SK-N-SH treated with all-trans-retinoic acid at 6 μM for 48 hours (cell line): Measurements from ENCODE around the gene TRAPPC3.

Source experiments
- ATAC-seq: fragments of 200-7000 bp; cut with Tn5 transposase; 3 replicates; pipeline ENCODE4 v1.9.1; 2020; ENCODE audit warnings: mild to moderate bottlenecking, moderate library complexity
- ARNTL ChIP-seq: fragments of 450-650 bp; formaldehyde crosslinking; IDR thresholded peaks from 2 replicates; pipeline ENCODE4 v1.5.0; 2020; ENCODE audit warnings: low read depth, mild to moderate bottlenecking, moderate library complexity, borderline replicate concordance
- BACH2 ChIP-seq: fragments of 250-450 bp; sonication (Bioruptor Pico); IDR thresholded peaks from 2 replicates; pipeline ENCODE4 v1.9.0; 2021; ENCODE audit warnings: mild to moderate bottlenecking, borderline replicate concordance
- CSDC2 ChIP-seq: fragments of 250-450 bp; sonication (Bioruptor Pico); IDR thresholded peaks from 2 replicates; pipeline ENCODE4 v1.5.0; 2020; ENCODE audit warnings: mild to moderate bottlenecking, moderate library complexity
- ESRRG ChIP-seq: fragments of 250-450 bp; sonication (Bioruptor Pico); IDR thresholded peaks from 2 replicates; pipeline ENCODE4 v1.6.1; 2021; ENCODE audit warnings: mild to moderate bottlenecking
- GLIS3 ChIP-seq: fragments of 250-450 bp; sonication (Bioruptor Pico); IDR thresholded peaks from 2 replicates; pipeline ENCODE4 v1.5.0; 2020; ENCODE audit warnings: mild to moderate bottlenecking, moderate library complexity
- ISL1 ChIP-seq: fragments of 250-450 bp; sonication (Bioruptor Pico); IDR thresholded peaks from 2 replicates; pipeline ENCODE4 v2.1.2; 2022; ENCODE audit warnings: mild to moderate bottlenecking, moderate library complexity
- OSR1 ChIP-seq: fragments of 250-450 bp; sonication (Bioruptor Pico); IDR thresholded peaks from 2 replicates; pipeline ENCODE4 v1.8.0; 2022; ENCODE audit warnings: moderate library complexity, mild to moderate bottlenecking, inconsistent platforms
- PPARA ChIP-seq: fragments of 250-450 bp; sonication (Bioruptor Pico); IDR thresholded peaks from 2 replicates; pipeline ENCODE4 v1.5.0; 2020; ENCODE audit warnings: mild to moderate bottlenecking, borderline replicate concordance
- RARB ChIP-seq: fragments of 250-450 bp; sonication (Bioruptor Pico); IDR thresholded peaks from 2 replicates; pipeline ENCODE4 v1.8.0; 2021; ENCODE audit warnings: mild to moderate bottlenecking, moderate library complexity
- SNAI2 ChIP-seq: fragments of 250-450 bp; sonication (Bioruptor Pico); IDR thresholded peaks from 2 replicates; pipeline ENCODE4 v1.5.0; 2020; ENCODE audit warnings: mild to moderate bottlenecking, moderate library complexity
- TCF4 ChIP-seq: fragments of 250-450 bp; sonication (Bioruptor Pico); IDR thresholded peaks from 2 replicates; pipeline ENCODE4 v1.8.0; 2021; ENCODE audit warnings: mild to moderate bottlenecking, moderate library complexity, borderline replicate concordance
- TOX ChIP-seq: fragments of 250-450 bp; sonication (Bioruptor Pico); IDR thresholded peaks from 2 replicates; pipeline ENCODE4 v1.8.0; 2021; ENCODE audit warnings: mild to moderate bottlenecking, moderate library complexity, borderline replicate concordance
- ZC3H10 ChIP-seq: fragments of 250-450 bp; sonication (Bioruptor Pico); IDR thresholded peaks from 2 replicates; pipeline ENCODE4 v1.5.1; 2021; ENCODE audit warnings: mild to moderate bottlenecking, moderate library complexity
- ZFP3 ChIP-seq: fragments of 250-450 bp; sonication (Bioruptor Pico); IDR thresholded peaks from 2 replicates; pipeline ENCODE4 v1.5.0; 2020; ENCODE audit warnings: mild to moderate bottlenecking, moderate library complexity
- ZFP30 ChIP-seq: fragments of 450-650 bp; formaldehyde crosslinking; IDR thresholded peaks from 2 replicates; pipeline ENCODE4 v1.5.0; 2022; ENCODE audit warnings: mild to moderate bottlenecking, moderate library complexity
- ZNF565 ChIP-seq: fragments of 450-650 bp; formaldehyde crosslinking; conservative IDR thresholded peaks from 2 replicates; pipeline ENCODE4 v1.5.0; 2020; ENCODE audit warnings: low read depth, mild to moderate bottlenecking, moderate library complexity
- ZNF70 ChIP-seq: fragments of 450-650 bp; formaldehyde crosslinking; IDR thresholded peaks from 2 replicates; pipeline ENCODE4 v1.5.0; 2020; ENCODE audit warnings: mild to moderate bottlenecking, moderate library complexity
- ZNF8 ChIP-seq: fragments of 450-650 bp; formaldehyde crosslinking; IDR thresholded peaks from 2 replicates; pipeline ENCODE4 v1.5.0; 2020; ENCODE audit warnings: mild to moderate bottlenecking, moderate library complexity
- TF ChIP-seq, protein P1 (sequence below): fragments of 250-450 bp; sonication (Bioruptor Pico); IDR thresholded peaks from 2 replicates; pipeline ENCODE4 v1.5.1; 2021; ENCODE audit warnings: mild to moderate bottlenecking, moderate library complexity
- TF ChIP-seq, protein P2 (sequence below): fragments of 250-450 bp; sonication (Bioruptor Pico); IDR thresholded peaks from 2 replicates; pipeline ENCODE4 v1.8.0; 2021; ENCODE audit warnings: low read depth, mild to moderate bottlenecking, moderate library complexity, borderline replicate concordance
- TF ChIP-seq, protein P3 (sequence below): fragments of 250-450 bp; sonication (Bioruptor Pico); IDR thresholded peaks from 2 replicates; pipeline ENCODE4 v1.5.0; 2020; ENCODE audit warnings: mild to moderate bottlenecking, moderate library complexity
- TF ChIP-seq, protein P4 (sequence below): fragments of 250-450 bp; sonication (Bioruptor Pico); IDR thresholded peaks from 2 replicates; pipeline ENCODE4 v1.8.0; 2020; ENCODE audit warnings: mild to moderate bottlenecking, moderate library complexity, borderline replicate concordance

Gene TRAPPC3

DNA sequence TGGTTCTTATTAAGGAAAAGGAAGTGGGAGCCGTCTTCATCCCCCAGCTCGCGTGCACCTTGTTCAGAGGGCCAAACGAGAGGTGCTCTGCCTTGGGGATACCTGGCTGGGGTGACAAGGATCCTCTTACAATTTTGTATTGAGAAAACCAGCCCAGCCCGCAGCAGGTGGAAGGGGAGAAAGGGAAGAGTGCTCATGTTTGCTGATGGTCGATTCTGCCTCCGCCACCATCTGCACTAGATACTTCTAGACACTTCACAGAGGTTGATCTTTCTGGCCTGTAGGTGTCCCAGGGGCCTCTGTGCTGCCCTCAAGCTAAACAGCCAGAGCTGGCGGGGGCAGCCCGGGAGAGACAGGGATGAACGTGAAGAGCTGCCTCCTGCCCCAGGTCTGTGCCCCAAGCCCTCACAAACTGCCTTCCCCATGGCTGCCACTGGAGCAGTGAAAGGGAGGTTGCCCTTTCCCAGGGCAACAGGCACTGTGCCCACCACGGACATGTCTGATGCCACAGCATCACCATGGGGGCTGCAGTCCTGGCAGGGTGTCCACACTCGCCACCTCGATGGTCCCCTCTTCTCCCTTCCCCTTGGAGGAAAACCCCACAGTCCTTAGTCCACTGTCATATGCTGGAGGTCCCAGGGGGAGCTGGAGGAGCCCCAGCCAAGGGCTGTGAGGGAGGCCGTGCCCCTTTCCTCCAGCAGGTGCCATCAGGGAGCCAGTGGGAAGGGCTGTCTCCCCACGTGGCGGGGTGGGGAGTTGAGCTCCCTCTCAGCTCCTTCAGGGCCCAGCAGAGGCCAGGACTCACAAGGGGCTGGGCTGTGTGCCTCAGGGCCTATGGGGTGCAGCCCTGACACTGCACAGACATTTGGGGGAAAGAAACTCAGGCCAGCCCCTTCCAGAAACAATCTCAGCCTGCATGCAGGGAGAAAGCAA, 52.5 kb downstream of the TRAPPC3 start:
- TF ChIP-seq RARB (CRISPR knock-in tag) (no peak), ZC3H10 (no peak), BACH2 (CRISPR knock-in tag) (no peak), ESRRG (CRISPR knock-in tag) (no peak)
- TF ChIP-seq, protein P1, sequence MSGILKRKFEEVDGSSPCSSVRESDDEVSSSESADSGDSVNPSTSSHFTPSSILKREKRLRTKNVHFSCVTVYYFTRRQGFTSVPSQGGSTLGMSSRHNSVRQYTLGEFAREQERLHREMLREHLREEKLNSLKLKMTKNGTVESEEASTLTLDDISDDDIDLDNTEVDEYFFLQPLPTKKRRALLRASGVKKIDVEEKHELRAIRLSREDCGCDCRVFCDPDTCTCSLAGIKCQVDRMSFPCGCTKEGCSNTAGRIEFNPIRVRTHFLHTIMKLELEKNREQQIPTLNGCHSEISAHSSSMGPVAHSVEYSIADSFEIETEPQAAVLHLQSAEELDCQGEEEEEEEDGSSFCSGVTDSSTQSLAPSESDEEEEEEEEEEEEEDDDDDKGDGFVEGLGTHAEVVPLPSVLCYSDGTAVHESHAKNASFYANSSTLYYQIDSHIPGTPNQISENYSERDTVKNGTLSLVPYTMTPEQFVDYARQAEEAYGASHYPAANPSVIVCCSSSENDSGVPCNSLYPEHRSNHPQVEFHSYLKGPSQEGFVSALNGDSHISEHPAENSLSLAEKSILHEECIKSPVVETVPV (CRISPR knock-in tag) = no peak
- ATAC-seq = peak; percentile 31

DNA sequence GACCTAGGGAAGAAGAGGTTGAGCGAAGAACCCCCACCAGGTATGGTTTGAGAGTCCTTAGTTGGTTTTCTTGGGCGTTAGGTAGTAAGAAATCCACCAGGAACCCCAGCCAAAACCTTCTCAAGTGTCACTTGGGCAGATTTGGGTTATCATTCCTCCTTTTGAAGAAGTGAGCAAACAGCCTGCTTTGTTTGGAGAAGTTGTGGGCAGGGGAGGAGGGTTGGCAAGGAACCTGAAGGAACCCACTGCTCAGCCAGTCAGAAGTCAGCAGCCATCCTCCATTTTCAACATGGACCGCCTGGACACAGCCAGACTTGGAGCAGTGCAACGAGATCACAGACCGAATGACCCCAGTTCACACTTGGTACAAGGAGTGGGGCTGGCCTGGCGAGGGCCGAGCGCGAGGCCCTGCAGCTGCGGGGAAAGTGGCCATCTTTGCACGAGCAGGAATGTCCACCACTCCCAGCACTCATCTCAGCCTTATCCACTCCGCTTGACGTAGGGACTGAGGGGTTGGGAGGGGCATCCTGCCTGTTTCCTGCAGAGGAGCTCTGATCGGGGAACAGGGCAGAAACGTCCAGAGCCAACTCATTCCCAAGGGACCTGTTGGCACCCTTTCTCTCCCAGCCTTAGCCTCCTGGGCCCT, 53.4 kb downstream of the TRAPPC3 start:
- TF ChIP-seq SNAI2 (CRISPR knock-in tag) (no peak), OSR1 (CRISPR knock-in tag) (no peak), ISL1 (CRISPR knock-in tag) (no peak), ZC3H10 (no peak), CSDC2 (CRISPR knock-in tag) (no peak)
- TF ChIP-seq, protein P1 (CRISPR knock-in tag) = no peak
- ATAC-seq = no peak

DNA sequence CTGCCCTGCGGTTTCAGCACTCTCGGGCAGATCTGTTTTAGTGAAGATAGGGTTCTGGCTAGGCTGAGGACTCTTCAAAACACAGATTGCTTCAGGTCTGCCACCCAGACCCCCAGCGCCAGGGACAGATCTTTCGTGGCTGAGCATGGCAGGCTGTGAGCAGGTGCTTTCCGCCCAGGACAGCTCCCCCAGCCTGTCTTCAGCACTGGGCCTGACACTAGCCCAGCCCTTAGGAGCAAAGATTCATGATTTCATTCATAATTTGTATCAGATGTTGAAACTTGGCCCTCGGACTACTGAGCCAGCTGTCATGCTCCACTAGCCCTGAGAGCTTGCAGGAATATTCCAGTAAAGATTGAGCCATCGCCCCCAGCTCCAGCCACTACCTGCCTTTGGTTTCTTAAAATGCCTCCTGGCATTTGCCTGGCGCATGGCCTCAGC, 54.6 kb downstream of the TRAPPC3 start:
- TF ChIP-seq ZNF565 (no peak), ZFP30 (CRISPR knock-in tag) (no peak), GLIS3 (CRISPR knock-in tag) (no peak), TCF4 (CRISPR knock-in tag) (no peak), PPARA (no peak), ZNF8 (CRISPR knock-in tag) (no peak), CSDC2 (CRISPR knock-in tag) (no peak), ISL1 (CRISPR knock-in tag) (no peak), ARNTL (no peak), ZC3H10 (no peak), SNAI2 (CRISPR knock-in tag) (no peak), TOX (CRISPR knock-in tag) (no peak), ZNF70 (CRISPR knock-in tag) (no peak), ZFP3 (no peak), RARB (CRISPR knock-in tag) (no peak)
- TF ChIP-seq, protein P1 (CRISPR knock-in tag) = no peak
- TF ChIP-seq, protein P2, sequence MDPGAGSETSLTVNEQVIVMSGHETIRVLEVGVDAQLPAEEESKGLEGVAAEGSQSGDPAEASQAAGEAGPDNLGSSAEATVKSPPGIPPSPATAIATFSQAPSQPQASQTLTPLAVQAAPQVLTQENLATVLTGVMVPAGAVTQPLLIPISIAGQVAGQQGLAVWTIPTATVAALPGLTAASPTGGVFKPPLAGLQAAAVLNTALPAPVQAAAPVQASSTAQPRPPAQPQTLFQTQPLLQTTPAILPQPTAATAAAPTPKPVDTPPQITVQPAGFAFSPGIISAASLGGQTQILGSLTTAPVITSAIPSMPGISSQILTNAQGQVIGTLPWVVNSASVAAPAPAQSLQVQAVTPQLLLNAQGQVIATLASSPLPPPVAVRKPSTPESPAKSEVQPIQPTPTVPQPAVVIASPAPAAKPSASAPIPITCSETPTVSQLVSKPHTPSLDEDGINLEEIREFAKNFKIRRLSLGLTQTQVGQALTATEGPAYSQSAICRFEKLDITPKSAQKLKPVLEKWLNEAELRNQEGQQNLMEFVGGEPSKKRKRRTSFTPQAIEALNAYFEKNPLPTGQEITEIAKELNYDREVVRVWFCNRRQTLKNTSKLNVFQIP (CRISPR knock-in tag) = no peak
- TF ChIP-seq, protein P3, sequence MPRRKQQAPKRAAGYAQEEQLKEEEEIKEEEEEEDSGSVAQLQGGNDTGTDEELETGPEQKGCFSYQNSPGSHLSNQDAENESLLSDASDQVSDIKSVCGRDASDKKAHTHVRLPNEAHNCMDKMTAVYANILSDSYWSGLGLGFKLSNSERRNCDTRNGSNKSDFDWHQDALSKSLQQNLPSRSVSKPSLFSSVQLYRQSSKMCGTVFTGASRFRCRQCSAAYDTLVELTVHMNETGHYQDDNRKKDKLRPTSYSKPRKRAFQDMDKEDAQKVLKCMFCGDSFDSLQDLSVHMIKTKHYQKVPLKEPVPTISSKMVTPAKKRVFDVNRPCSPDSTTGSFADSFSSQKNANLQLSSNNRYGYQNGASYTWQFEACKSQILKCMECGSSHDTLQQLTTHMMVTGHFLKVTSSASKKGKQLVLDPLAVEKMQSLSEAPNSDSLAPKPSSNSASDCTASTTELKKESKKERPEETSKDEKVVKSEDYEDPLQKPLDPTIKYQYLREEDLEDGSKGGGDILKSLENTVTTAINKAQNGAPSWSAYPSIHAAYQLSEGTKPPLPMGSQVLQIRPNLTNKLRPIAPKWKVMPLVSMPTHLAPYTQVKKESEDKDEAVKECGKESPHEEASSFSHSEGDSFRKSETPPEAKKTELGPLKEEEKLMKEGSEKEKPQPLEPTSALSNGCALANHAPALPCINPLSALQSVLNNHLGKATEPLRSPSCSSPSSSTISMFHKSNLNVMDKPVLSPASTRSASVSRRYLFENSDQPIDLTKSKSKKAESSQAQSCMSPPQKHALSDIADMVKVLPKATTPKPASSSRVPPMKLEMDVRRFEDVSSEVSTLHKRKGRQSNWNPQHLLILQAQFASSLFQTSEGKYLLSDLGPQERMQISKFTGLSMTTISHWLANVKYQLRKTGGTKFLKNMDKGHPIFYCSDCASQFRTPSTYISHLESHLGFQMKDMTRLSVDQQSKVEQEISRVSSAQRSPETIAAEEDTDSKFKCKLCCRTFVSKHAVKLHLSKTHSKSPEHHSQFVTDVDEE (CRISPR knock-in tag) = no peak
- TF ChIP-seq, protein P4, sequence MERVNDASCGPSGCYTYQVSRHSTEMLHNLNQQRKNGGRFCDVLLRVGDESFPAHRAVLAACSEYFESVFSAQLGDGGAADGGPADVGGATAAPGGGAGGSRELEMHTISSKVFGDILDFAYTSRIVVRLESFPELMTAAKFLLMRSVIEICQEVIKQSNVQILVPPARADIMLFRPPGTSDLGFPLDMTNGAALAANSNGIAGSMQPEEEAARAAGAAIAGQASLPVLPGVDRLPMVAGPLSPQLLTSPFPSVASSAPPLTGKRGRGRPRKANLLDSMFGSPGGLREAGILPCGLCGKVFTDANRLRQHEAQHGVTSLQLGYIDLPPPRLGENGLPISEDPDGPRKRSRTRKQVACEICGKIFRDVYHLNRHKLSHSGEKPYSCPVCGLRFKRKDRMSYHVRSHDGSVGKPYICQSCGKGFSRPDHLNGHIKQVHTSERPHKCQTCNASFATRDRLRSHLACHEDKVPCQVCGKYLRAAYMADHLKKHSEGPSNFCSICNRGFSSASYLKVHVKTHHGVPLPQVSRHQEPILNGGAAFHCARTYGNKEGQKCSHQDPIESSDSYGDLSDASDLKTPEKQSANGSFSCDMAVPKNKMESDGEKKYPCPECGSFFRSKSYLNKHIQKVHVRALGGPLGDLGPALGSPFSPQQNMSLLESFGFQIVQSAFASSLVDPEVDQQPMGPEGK (CRISPR knock-in tag) = no peak
- peak; percentile 77 for ATAC-seq
